Daoy (cell line): ENCODE data around the gene TGFBR3. TPM values are rescaled to one million over a fixed set of nuclear protein-coding genes. Genes with fewer than 3 reads are reported as not detected.
A peak's percentile ranks its signal among the peaks of the same experiment; 100 is the strongest.

Source experiments
- DNase-seq: peaks from one replicate; pipeline ENCODE4 v3.0.0-alpha.2; 2015; ENCODE audit warnings: low read depth
- total RNA-seq: library from RNA; depleted of rRNA; stranded (reverse); fragments of >200 nt; shearing (Covaris generic); gene quantifications from 2 replicates; pipeline ENCODE4 v1.2.3, GENCODE V29; 2014

Gene TGFBR3
- total RNA-seq, 1 experiment from 2014 or later: 1.6 TPM

DNA sequence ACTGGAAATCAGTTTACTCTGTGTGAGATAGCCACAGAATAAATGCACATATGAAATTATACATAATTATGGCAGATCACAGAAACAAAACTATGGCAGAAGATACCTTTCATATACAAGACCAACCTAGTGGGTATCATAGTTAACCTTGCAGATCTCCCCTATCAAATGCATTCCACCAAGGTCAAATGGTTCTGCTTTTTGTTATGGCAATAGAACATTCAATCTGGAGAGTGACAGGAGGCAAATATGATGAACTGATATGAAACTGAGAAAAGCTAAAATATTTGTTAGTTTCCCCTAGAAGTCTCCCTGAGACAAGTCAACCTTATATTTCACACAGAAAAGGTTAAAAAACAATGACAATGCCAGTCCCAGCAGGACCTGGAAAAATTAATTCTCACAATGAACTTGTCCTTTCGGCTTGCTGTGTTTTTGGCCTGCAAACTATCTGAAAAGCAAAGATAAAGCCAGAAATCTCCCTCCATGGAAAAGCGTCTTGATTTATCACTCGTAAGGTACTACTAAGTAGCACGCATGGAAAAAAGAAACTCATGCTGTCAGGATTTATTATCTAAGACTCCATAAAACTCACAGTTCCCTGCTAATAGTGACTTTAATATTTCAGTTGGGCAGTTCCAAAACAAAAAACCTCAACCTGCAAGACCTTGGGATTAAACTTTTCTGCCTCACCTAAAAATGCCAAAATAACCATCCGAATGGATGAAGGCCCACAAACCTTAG lies 174.3 kb downstream of the TGFBR3 start:
- DNase-seq: no peak

DNA sequence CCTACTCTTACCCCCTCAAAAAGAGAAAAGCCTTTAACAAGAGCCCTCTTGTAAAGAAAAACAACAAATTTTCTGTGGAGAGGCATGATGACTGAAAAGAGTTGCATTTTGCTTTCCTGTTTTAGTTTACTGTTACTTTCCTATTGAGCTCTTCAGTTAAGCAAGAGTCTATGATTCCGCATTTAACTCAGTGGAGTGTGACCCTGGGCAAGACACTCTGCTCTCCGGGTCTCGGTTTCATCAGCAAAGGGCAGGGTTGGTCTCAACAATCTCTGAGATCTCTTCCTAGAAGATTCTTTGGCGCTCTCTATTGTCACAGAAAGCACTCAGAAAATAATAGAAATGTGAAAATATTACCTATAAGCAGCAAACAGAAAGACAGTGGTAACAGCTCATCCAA lies 175.7 kb downstream of the TGFBR3 start:
- DNase-seq: no peak

DNA sequence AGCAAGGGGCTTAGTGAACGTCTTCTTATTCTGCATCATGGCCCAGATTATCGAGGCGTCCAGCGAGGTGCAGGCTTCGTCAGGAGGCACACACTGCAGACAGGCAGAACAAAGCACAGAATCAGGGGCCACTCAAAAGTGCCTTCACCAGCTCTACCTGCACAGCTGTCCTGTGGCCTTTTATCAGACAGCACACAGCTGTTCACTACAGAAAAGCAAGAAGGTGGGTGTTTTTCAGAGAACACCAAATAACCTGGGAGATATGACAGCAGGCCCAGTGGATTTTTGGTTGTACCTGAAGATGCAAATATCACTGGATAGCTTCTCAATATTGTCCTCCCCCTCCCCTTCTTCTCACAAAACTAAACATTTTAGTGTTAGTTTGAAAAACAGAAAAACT lies 177.3 kb downstream of the TGFBR3 start:
- no peak for DNase-seq

DNA sequence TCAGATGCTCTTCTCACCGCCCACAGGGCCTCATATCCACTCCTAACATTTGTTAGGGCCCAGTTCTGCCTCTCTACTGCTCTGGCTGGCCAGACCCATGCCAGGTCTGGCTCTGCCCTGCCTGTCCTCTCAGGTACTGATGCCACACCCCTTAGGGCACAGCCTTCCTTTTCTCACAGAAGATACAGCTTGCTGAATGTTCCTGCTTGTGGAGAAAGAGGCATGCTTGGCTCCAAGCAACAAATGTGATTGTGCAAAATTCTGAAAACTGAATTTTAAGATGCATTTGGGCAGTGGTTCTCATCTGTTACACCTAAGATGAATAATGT lies 178.1 kb downstream of the TGFBR3 start:
- no peak for DNase-seq

DNA sequence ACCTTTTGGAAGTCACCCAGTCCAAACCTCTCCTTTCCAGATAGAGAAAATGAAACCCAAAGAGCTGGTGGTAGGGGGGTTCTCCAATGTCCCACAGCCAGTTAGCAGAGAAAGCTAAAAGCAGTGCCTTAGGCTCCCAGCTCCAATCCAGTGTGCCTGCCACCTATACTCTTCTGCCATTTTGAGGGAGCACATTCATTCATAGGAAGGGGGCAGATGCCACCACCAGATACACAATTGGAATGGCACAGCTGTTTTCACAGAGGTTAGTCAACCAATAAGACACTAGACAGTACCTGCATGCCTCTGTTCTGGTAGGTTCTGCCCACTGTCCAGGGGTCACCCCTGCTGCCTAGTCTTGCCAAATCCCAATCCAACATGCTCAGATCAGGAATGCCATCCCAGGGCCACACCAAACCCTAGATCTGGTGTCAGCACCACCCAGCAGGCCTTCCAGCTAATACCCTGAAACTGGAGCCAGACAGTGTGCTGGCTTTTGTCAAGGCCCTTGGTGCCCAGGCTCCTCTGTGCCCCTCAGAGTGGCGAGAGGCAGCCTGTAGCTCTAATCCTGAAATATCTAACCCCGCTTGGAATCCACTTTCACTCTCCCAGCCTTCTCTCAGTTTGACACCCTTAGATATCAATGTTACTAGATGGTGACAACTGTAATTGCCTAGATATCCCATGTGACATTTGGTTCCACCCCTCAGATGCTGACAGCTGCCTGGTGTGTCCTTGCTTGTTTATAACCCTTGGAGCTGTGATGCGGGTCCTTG lies 178.6 kb downstream of the TGFBR3 start:
- DNase-seq: no peak

DNA sequence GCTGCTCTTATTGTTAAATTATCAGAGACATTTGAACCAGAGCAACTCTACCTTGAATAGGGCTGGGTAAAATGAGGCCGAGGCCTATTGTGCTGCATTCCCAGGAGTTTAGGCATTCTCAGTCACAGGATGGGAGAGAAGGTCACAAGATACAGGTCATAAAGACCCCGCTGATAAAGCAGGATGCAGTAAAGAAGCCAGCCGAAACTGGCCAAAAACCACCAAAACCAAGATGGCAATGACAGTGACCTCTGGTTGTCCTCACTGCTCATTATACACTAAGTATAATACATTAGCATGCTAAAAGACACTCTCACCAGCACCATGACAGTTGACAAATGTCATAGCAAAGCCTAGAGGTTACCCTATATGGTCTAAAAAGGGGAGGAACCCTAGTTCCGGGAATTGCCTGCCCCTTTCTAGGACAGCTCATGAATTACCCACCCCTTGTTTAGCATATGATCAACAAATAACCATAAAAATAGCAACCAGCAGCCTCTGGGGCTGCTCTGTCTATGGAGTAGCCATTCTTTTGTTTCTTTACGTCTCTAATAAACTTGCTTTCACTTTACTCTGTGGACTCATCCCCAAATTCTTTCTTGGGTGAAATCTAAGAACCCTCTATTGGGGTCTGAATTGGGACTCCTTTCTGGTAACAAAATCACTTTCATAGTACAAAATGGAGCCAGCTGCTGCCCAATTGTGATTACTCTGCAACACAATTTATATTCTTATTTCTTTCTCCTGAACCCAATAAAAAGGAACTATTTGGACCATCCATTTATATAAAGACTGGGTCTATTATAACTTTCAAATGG lies 179.6 kb downstream of the TGFBR3 start:
- no peak for DNase-seq

DNA sequence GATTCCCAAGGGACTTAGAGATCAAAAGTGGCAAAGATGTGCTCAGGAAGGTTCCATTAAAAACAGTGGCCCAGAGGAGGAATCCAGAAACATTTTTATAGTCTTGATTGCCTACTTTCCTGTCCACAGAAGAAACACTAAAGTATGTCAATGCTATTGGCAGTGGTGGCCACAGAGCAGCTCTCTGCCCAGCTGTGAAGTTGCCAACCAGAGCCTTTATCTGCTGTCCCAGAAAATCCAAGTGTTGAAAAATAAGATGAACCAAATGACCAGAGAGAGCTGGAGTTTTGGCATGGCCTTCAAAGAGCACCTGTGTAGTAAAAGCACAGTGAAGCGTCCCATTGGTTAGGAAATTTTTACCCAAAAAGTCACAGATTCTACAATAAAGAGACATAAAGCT lies 181.2 kb downstream of the TGFBR3 start:
- no peak for DNase-seq

DNA sequence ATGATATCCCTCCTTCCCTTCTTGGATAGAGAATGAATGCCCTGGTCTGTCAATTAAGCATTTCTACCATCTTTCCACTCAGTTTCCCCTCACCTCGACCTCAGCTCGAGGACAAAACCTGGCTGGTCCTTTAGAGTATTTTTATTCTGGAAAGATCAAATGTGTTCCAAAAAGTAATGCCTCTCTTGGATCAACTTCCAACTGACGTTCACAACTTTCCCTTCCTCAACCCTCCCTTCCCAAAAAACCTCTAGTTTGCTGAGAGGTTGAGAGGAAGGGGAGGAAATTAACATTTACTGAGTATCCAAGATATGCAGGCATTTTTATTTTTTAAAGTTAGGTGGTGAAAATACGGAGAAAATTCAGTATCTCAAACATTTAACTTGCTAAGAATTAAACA lies 182.9 kb downstream of the TGFBR3 start:
- DNase-seq: no peak

DNA sequence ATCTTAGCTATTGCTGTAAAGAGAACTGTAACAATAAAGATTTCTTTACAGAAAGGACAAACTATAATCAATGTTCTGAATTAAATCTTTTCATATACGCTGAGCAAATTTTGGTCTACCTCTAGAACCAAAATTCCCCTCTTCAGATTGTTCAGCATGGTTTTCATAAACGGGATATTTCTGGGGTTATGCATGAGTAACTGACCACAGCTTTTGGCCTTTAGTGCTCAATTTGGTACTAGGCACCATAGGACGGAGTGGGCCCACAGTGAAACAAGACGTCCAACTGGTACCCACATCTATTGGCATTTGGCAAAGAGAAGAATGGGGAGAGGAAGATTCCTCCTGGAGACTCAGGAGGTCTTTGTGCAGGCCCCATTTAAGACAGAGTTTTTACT lies 184.5 kb downstream of the TGFBR3 start:
- DNase-seq: no peak

DNA sequence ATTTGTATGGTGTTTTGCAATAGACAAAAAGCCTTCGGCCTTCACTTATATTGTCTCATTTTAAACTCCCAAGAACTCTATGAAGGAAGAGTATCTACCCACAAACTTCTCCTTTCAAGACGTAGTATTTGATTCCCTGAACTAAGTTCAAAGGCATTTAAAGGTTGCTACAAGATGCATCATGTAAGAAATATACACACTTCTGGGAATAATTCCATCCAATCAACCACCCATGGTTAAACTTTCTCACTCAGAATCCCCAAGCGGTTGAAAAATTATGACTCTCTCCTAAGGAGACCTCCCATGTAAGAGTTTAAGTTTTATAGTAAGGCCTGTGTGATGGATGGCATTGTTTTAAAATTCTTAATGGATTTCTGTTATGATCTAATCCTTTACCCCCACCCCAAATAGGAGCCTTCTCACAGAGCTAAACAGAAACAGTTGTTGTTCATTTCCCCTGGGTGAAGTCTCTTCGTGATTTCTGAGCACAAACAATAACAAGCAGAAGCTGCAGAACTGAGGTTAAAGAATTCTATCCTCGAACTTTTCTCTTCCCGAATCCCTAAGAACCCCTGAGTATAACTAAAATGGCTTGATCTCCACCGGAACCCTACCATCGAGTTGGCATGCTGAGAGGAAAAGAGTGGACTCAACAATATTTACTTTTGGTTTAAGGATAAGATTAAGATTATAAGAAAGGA lies 185.0 kb downstream of the TGFBR3 start:
- DNase-seq: no peak

DNA sequence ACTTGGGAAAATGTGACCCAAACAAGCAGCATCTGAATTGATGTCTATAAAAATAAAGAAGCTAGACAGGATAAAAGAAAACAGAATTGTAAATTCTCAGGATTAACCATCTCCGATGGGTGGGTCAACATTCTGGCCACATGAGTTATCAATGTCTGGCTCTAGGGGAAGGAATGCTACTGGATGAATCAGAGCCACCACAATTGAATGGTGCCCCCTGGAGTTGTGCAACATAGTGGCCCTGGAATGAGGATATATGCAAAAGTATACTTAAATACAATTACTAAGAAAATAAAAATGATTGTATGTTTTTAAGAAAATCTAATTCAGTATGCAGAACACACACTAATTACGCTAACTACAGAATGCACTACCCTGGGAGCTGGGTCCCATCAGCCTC lies 185.6 kb downstream of the TGFBR3 start:
- DNase-seq: peak; percentile 45

DNA sequence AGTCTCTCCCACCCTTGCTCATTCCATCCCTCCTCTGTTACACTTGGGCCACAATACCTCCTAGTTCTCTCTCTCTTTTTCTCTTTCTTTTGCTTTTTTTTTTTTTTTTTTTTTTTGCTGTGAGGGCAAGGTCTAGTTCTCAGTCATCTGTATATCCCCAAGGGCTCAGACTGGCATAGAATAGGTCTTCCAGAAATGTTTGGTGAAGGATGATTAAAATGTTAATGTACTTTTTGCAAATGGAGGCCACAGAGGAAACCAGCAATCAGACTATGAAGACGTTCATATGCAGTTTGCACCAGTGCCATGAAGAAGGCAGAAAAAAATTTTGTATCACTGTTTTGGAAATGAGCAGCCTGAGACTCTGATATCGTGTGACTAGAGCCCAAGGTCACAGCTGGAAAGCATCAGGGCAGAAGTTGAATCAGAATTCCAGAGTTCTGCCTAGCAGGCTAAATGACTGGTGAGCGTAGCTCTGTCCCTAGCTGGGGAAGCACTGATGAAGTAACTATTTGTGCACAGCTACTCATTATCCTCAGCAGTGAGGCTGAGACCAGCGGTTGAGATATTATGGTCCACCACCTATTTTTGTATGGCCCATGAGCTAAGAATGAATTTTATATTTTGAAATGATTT lies 186.5 kb downstream of the TGFBR3 start:
- no peak for DNase-seq

DNA sequence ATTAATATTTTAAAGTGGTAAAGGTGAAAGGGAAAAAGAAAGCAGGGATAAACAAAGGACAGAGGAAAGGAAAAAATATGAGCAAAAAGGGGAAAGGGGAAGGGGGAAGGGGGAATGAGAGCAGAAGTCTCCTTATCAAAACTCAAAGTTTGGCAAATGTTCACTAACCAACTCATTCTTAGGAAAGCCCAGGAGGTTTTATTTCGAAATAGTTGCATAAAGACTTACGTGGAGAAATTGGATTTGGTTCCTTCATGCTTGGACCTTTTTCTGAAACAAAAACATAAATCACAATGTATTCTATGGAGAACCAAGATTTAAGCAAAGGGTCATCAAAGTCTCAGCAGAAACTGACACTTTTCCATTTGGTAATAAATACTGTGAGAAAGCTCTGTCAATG lies 188.1 kb downstream of the TGFBR3 start:
- DNase-seq: no peak

DNA sequence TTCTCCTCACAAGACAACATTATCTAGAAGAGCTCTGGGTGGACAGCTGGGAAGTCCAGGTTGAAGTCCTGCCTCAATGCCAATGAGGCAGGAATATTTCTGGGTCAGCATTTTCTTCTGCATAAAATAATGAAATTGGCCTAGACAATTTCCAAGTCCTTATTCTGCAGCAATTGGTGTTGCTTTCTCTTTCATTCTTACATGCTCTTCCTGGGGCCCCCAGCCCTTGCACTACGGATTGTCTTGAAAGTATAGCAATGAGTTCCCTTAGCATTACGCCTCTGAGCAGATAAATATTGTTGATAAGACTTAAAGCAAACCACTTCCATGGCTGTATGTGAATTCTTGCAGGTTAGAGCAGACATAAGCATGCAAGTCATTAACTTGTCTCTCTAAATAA lies 188.5 kb downstream of the TGFBR3 start:
- DNase-seq: no peak

DNA sequence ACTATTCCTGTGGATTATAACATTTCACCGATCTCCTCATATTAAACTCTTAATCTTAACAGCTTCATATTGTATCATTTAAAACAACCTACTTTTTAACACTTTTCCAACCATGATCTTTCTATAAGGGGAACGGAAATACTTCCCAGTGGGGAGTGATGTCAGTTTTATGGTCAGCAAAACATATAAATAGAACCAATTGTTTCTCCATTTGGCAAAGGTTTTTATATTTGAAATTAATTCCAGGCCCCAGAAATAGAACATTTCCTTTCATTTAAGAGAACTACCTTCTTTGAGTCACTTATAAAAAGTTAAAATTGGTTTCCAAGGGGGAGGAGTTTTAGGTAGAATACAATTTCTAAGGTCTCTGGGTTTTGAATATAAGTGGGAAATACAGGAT lies 189.6 kb downstream of the TGFBR3 start:
- no peak for DNase-seq

DNA sequence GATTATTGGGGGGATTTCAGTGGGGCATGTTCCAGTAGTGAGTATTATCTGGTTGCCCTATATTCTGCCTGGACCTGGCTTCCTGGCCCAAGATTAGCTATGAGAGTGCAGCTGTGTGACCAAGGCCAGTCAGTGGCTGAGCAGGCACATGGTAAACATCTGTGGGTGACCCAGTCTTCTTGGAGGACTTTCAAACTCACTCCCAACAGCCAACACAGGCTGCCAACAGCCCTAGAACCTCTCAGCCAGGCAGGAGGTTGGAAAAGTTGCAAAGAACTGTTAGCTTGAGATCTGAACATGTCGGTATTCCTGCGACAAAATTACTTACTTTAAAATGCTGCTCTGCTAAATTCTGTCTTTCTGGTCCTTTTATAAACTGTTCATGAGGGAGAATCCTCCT lies 192.4 kb downstream of the TGFBR3 start:
- DNase-seq: no peak

DNA sequence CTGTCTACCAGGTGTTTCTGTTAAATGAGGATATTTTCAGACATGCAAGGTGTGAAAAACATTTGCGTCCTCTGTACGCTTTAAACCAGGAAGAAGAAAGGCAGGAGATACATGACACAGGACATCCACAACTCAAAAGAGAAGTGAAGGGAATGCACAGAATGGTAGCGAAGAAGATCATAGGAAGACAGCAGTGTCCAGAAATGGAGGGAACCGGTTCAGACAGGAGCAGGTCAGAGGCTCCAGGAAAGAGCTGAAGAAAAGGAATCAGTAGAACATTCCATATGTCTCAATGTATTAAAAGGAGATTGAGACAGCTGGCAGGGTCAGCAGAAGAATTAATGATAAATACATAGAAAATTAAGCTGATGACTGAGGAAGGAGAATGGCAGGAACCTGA lies 194.4 kb downstream of the TGFBR3 start:
- DNase-seq: no peak

DNA sequence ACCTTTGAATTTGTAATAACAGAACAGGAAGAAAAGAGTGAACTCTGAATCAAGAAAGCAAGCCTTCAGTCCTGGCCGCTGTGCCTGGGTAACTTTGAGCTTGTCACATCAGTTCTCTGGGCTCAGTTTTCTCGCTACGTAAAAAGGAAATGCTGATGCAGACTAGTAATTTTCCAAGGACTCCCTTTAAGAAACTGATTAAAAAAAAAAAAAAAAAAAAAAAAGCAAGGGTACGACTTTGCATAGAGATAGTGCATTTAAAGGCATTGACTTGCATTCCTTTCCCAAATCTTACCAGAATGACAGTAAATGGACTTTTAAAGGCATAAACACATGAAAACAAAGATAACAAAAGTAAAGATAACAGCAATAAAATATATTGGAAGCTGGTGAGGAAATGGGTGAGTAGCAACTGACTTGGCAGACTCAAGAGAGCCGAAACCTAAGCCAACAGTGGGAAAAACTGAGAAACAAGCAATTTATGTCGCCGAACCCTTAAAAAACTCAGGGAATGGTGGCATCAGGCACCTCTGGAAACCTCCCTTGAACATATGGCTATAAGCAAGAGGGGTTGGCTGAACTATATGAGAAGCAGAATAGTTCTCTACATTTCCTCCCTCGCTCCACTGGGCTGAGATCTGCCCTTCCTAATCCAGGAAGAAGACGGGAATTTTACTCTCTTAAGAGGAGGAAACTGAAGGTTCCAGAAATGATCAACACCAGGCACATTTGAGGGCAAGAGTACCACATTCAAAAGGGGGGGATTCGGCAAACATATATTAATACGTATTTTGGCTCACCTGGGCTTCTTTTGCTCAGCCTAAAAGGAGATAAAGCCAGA lies 196.1 kb downstream of the TGFBR3 start:
- no peak for DNase-seq

DNA sequence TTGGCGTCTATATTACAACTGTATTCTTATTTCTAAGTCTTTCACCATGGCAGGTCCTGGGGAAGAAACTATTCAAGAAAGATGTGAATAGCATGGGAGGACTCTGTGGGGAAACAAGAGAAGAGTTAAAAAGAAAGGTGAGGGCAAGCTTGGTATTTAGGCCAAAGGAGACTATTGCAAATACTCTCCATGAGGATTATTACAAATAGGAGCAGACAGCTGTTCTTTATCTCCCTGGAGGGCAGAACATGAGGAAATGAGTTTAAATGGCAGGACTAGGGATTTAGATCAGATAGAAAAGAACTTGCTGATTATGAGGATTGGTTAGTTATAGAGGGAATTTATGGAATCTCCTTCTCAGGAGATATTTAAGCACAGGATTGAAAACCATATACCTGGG lies 198.5 kb downstream of the TGFBR3 start:
- DNase-seq: no peak

DNA sequence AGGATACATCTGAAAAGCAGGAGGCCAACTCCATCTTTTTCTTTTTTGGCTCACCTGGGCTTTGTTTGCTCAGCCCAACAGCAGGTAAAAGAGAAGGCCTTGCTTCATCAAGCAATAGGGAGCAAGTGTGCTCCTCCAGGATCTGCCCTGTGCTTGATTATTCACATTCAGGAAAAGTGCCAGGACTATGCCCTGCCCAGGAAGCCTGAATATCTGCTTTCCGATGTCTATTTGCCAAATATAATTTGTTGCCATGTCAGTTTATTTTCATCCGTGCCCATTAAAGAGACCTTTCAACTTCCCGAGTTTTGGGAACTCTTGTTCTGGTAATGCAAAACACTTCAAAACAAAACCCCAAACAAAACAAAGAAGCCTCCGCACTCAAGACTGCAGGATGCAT lies 200.0 kb downstream of the TGFBR3 start:
- no peak for DNase-seq
